Sigmoid colon (tissue), 7 donors: ENCODE measurements around the gene USP32. TPM values are rescaled to one million over a fixed set of nuclear protein-coding genes. Genes with fewer than 3 reads are reported as not detected.

Experiments used
- DNase-seq: peaks from one replicate; pipeline ENCODE4 v3.0.0-alpha.2; 2019
- H3K27ac ChIP-seq, 4 donors: fragments of 200-600 bp; sonication (generic); one replicate each; pipeline ENCODE4 v1.5.1; 2016 to 2019; ENCODE audit warnings: mild to moderate bottlenecking in 1 of 4
- H3K27me3 ChIP-seq, 3 donors: fragments of 200-600 bp; sonication (generic); one replicate each; pipeline ENCODE4 v1.5.1; 2019; ENCODE audit warnings: mild to moderate bottlenecking in 1 of 3
- H3K36me3 ChIP-seq, 4 donors: fragments of 200-600 bp; sonication (generic); one replicate each; pipeline ENCODE4 v1.5.1; 2016 to 2019
- H3K4me1 ChIP-seq, 4 donors: fragments of 200-600 bp; sonication (generic); one replicate each; pipeline ENCODE4 v1.5.1; 2017 to 2019
- H3K4me3 ChIP-seq, 4 donors: fragments of 200-600 bp; sonication (generic); one replicate each; pipeline ENCODE4 v1.5.1; 2017 to 2019; ENCODE audit warnings: mild to moderate bottlenecking in 2 of 4, moderate library complexity in 1 of 4
- H3K9me3 ChIP-seq, 4 donors: fragments of 200-600 bp in 3 of 4; sonication (generic) in 3 of 4; one replicate each; pipeline versions ENCODE4 v1.5.1 to v1.6.1; 2013 to 2019
- CTCF ChIP-seq, 4 experiments: fragments of 450-650 bp in 3 of 4; fragments of 200-600 bp in 1 of 4; IDR thresholded peaks; one replicate each; pipeline ENCODE4 v1.5.1; 2016 to 2019; ENCODE audit warnings: antibody characterized with exemption in 4 of 4, mild to moderate bottlenecking in 3 of 4, moderate library complexity in 2 of 4
- EP300 ChIP-seq, 4 donors: sonication (generic); formaldehyde crosslinking; IDR thresholded peaks; one replicate each; pipeline ENCODE4 v1.6.1; 2017; ENCODE audit warnings: antibody characterized with exemption in 4 of 4
- POLR2A ChIP-seq, 2 donors: fragments of 450-650 bp; IDR thresholded peaks; one replicate each; pipeline ENCODE4 v1.6.1; 2016; ENCODE audit warnings: antibody characterized with exemption in 2 of 2, mild to moderate bottlenecking in 2 of 2, moderate library complexity in 2 of 2
- POLR2AphosphoS5 ChIP-seq, 4 donors: sonication (generic); formaldehyde crosslinking; IDR thresholded peaks; one replicate each; pipeline ENCODE4 v1.6.1; 2017; ENCODE audit warnings: antibody characterized with exemption in 4 of 4
- WGBS, 2 donors: extraction: QIAGEN DNeasy Blood & Tissue Kit; methylation state at CpG; one replicate each; pipeline ENCODE4 v1.1.7; 2013; 5-methylcytosine and 5-hydroxymethylcytosine counted together
- intact Hi-C: fragments of 100-400 bp; cut with DNase I; formaldehyde crosslinking; loops from one replicate; pipeline ENCODE4 v1.15.1; 2023
- polyA plus RNA-seq, 3 donors: library from polyadenylated mRNA; stranded (reverse); fragments of 200-250 nt; gene quantifications; one replicate each; pipeline ENCODE4 v1.2.3, GENCODE V29; 2013
- total RNA-seq, 4 donors: library from RNA; depleted of rRNA; stranded (reverse); fragments of >200 nt; gene quantifications; one replicate each; pipeline ENCODE4 v1.1.0, GENCODE V29; 2016
- donor health status: healthy with polysubstance abuse.
- donor health status: Bipolar disorder and iron deficiency.
- donor health status: healthy.

The USP32 gene
- total and polyA plus RNA-seq, 7 donors, result 10.6 to 50.9 (median 39.6) TPM

GRCh38 chr17:60390925-60391470, 935 bp downstream of the USP32 start:
- Histone ChIP-seq H3K27me3 (no peaks in the 10 kb centered on the region), H3K27ac (peak overlapping the region; percentile 94 to 98 (median 95)), H3K9me3 (no peaks in the 10 kb centered on the region), H3K36me3 (no peaks in the 10 kb centered on the region), H3K4me3 (peak overlapping the region; percentile 72 to 93 (median 79)), H3K4me1 (peaks cover 0 to 50% (median 46%) of the 10 kb centered on the region in 4 donors)
- DNase-seq, result no peak
- WGBS, 2 donors, result 3 to 5% methylated on average over 15 of the region's 15 CpGs
- no peak for TF ChIP-seq POLR2A (IDR thresholded peaks at IDR 0.05)
- TF ChIP-seq EP300 (IDR thresholded peaks at IDR 0.05), result no peak
- peak in 1 of 4 donors; percentile 19 for TF ChIP-seq POLR2AphosphoS5 (IDR thresholded peaks at IDR 0.05)
- no peak for TF ChIP-seq CTCF (IDR thresholded peaks at IDR 0.05)
- intact Hi-C loops, result loop anchor here (10.0 kb wide), 2 partner anchors 966 to 1876 kb away; partner anchors contain the start of gene MTMR4

- Histone ChIP-seq H3K4me3 (peak overlapping the region; percentile 72 to 93 (median 79)), H3K27ac (peak overlapping the region; percentile 94 to 98 (median 95)), H3K27me3 (no peaks in the 10 kb centered on the region), H3K4me1 (peaks cover 0 to 58% (median 52%) of the 10 kb centered on the region in 4 donors), H3K9me3 (no peaks in the 10 kb centered on the region), H3K36me3 (no peaks in the 10 kb centered on the region)
- TF ChIP-seq CTCF (IDR thresholded peaks at IDR 0.05), result no peak
- peak in 1 of 4 donors; percentile 49 for TF ChIP-seq EP300 (IDR thresholded peaks at IDR 0.05)
- peak in 3 of 4 donors; percentile 37 to 65 (median 59) for TF ChIP-seq POLR2AphosphoS5 (IDR thresholded peaks at IDR 0.05)
- 61 to 73% methylated on average over 2 of the region's 2 CpGs for WGBS, 2 donors
- DNase-seq, result no peak
- intact Hi-C loops, result loop anchor here (10.0 kb wide), 2 partner anchors 965 to 1875 kb away; partner anchors contain the start of gene MTMR4
Measured at GRCh38 chr17:60390186-60390585, 1.7 kb downstream of the USP32 start.

- Histone ChIP-seq H3K4me3 (no peak overlapping the region), H3K36me3 (no peaks in the 10 kb centered on the region), H3K27ac (no peak overlapping the region), H3K9me3 (no peaks in the 10 kb centered on the region), H3K4me1 (peaks cover 0 to 67% (median 58%) of the 10 kb centered on the region in 4 donors), H3K27me3 (no peaks in the 10 kb centered on the region)
- TF ChIP-seq CTCF (IDR thresholded peaks at IDR 0.05) (no peak), EP300 (IDR thresholded peaks at IDR 0.05) (no peak), POLR2A (IDR thresholded peaks at IDR 0.05) (no peak), POLR2AphosphoS5 (IDR thresholded peaks at IDR 0.05) (no peak)
- WGBS, 2 donors, result 61 to 64% methylated on average over 3 of the region's 3 CpGs
- intact Hi-C loops, result no loop called here
- DNase-seq, result no peak
Measured at GRCh38 chr17:60388742-60389141, 3.2 kb downstream of the USP32 start.

- TF ChIP-seq CTCF (IDR thresholded peaks at IDR 0.05) (no peak), POLR2A (IDR thresholded peaks at IDR 0.05) (no peak), POLR2AphosphoS5 (IDR thresholded peaks at IDR 0.05) (no peak), EP300 (IDR thresholded peaks at IDR 0.05) (no peak)
- H3K27me3 ChIP-seq, result no peaks in the 10 kb centered on the region
- WGBS, 2 donors, result 85 to 91% methylated on average over 3 of the region's 3 CpGs
- DNase-seq, result no peak
- no peaks in the 10 kb centered on the region for H3K9me3 ChIP-seq
- no peak overlapping the region for H3K4me3 ChIP-seq
- peaks cover 0 to 72% (median 58%) of the 10 kb centered on the region in 4 donors for H3K4me1 ChIP-seq
- H3K36me3 ChIP-seq, result no peaks in the 10 kb centered on the region
- H3K27ac ChIP-seq, result no peak overlapping the region
- intact Hi-C loops, result no loop called here
Measured at GRCh38 chr17:60387666-60388065, 4.3 kb downstream of the USP32 start.
